Keratinocyte (primary cell): Measurements from ENCODE around the gene SEC61A1.

Experiments used
- EZH2 ChIP-seq: IDR thresholded peaks from one replicate; pipeline ENCODE4 v1.6.1; 2012; ENCODE audit warnings: inconsistent platforms, mild to moderate bottlenecking, low read length, moderate library complexity
- TF ChIP-seq, protein P1 (sequence below), 3 experiments: IDR thresholded peaks in 1 of 3; conservative IDR thresholded peaks in 1 of 3; optimal IDR thresholded peaks in 1 of 3; 2 replicates in 2 of 3; 3 replicates in 1 of 3; pipeline versions ENCODE3 to v1.5.1; 2011; ENCODE audit warnings: low read length in 3 of 3, mild to moderate bottlenecking in 3 of 3, moderate library complexity in 2 of 3, control low read depth in 1 of 3, inconsistent platforms in 1 of 3; ENCODE audit not compliant: insufficient read depth in 2 of 3; ENCODE audit errors: extremely low read depth in 1 of 3

DNA sequence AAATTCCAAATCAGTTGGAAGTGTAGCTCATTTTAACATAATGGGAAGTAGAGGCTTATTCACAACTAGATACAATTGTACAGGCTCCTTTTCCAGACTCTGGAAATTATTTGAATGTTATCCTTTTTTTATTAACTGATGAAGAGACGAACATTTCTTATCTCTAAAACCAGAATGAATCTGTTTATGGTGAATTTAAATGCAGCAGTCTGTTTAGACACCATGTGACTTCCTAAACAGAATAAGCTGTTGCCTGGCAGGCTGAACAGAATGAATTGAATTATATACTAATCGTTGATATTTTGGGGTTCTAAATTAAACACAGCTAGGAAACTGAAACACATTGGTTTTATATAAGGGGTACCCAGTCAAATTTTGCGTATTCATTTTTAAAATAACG, 4.0 kb downstream of the SEC61A1 start:
- TF ChIP-seq, protein P1, sequence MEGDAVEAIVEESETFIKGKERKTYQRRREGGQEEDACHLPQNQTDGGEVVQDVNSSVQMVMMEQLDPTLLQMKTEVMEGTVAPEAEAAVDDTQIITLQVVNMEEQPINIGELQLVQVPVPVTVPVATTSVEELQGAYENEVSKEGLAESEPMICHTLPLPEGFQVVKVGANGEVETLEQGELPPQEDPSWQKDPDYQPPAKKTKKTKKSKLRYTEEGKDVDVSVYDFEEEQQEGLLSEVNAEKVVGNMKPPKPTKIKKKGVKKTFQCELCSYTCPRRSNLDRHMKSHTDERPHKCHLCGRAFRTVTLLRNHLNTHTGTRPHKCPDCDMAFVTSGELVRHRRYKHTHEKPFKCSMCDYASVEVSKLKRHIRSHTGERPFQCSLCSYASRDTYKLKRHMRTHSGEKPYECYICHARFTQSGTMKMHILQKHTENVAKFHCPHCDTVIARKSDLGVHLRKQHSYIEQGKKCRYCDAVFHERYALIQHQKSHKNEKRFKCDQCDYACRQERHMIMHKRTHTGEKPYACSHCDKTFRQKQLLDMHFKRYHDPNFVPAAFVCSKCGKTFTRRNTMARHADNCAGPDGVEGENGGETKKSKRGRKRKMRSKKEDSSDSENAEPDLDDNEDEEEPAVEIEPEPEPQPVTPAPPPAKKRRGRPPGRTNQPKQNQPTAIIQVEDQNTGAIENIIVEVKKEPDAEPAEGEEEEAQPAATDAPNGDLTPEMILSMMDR (optimal IDR thresholded peaks at IDR 0.05 in 1 of 3, IDR thresholded peaks at IDR 0.05 in 1 of 3, conservative IDR thresholded peaks at IDR 0.05 in 1 of 3; ENCODE audit: extremely low read depth in 1 of 3, insufficient read depth in 2 of 3, low read length in 3 of 3), result no peak
- TF ChIP-seq EZH2, result no peak
